T47D (cell line): ENCODE data around the gene KCNJ10.
A peak's percentile ranks its signal among the peaks of the same experiment; 100 is the strongest.

Source experiments
- DNase-seq, 2 experiments: peaks; one replicate each; pipeline versions ENCODE4 v3.0.0 to v3.0.0-alpha.2; 2011 to 2012; ENCODE audit warnings: low read depth in 1 of 2, low spot score in 1 of 2
- JUND ChIP-seq: IDR thresholded peaks from 2 replicates; pipeline ENCODE4 v1.6.1; 2012; ENCODE audit warnings: low read depth
- in situ Hi-C: cut with HindIII; loops from 2 replicates; pipeline ENCODE4 v1.10.0; 2016; ENCODE audit warnings: low sequenced_read_pairs, low pct_unique_long_range_greater_than_20kb

Gene KCNJ10

DNA sequence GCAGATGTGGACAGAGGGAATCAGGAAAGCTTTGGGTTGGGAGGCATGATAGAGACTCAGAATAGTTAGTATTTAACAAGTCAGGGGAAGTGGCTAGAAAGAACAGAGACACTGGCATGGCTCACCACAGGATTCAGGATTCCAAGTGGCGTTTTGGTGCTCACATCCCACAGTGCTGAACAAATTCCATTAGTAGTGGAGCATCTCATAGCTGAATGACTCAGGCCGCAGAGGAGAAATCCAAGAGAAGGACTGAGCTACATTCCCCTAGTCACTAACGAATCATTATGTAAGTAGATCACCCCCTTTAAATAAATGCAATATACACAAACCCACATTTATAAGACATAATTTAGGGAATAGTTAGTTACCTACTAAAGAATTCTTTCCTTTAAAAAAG is 6.3 kb upstream of the KCNJ10 start:
- no peak for DNase-seq
- in situ Hi-C loops = no loop called here
- TF ChIP-seq JUND = no peak

DNA sequence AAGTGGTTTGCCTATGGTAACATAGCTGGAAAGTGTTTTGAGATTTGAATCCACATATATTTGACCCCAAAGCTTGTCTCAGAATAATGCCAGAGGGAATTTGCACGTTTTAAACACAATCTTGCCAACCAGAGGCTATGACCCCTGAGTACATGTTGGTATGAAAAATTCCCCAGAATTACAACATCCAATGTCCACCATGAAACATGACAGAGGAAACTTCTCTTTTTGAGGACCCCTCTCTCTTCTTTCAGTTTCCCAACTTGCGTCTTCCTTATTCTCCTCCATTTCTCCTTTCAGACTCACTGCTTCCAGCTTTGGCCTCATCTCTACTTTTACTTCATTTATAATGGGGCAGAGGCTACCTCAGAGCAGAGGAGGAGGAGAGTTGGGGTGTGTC is 5.9 kb upstream of the KCNJ10 start:
- in situ Hi-C loops = no loop called here
- no peak for TF ChIP-seq JUND
- no peak for DNase-seq

DNA sequence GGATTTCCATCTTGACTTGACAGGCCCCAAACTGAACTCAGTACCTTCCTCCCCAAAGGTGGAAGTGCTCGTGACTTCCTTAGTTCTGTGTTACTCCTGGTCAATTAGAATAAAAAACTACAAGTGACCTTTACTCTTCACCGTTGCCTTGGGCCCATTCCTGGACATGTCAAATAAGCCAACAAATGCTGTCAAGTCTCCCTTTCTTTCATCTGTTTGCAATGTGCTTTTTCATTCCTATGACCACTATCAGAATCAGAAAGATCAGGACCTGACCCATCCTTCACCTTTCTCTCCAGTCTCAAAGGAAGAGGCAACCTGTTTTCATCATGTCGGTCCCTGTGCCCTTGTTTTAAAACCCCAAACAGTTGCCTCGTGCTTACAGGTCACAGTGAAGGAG is 4.9 kb upstream of the KCNJ10 start:
- in situ Hi-C loops = no loop called here
- DNase-seq = no peak
- no peak for TF ChIP-seq JUND

DNA sequence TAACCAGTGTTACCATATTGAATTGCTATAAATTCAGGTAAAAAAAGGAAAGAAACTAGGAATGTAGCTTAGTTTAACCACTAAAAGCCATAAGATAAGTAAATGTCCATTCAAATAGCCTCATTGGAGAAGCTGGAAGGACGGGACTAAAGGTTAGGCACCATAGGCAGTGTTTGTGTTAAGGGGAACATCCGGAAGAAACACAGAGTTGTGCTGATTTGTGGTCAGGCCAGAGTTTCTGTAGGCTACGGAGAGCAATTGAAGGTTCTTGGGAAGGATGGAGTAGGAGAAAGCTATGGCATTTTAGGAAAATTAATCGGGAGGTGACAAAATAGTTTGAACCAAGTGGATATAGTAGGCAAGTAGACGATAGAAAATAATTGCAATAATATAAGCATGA is 1.3 kb upstream of the KCNJ10 start:
- DNase-seq = no peak
- TF ChIP-seq JUND = no peak
- in situ Hi-C loops = no loop called here

DNA sequence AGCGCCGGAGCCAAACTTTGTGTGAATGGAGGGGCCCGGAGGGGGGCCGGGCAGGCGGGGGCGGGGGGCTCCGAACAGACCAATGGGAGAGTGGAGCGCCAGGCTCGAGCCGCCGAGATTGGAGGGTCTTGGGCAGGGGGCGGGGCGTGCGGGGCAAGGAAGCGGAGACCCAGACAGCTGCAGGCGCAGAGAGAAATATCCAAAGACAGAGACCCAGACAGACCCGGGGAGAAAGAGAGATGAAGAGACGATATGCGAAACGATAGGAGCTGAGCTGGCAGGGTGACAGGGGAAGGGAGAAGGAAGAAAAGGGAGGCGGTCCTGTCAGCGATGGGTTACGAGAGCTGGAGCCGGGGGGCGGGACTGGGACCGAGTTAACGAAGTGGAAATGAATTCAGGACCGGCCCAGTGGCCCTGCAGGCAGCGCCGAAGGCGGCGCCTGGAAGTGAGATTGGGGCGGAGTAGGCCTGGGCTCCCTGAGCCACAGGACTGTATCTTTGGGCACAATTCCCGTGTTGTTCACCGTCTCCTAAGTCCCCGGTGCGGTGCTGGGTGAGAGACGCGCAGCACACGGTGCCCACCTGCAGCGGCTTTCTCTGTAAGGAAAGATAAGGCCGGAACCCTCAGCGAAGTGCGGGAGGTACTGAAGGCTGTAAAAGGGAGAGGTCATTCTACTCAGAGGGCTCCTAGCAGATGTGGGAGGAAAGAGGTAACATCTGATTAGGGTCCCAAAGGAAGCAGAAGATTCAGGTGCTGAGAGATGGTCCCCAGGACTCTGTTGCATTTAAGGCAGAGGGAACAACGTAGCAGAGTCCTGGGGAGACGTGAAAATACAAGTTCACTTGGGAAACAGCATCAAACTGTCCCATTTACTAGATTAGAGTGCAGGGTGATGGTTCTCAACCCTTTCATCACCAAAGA is 543 bp upstream of the KCNJ10 start:
- DNase-seq = no peak
- in situ Hi-C loops = no loop called here
- TF ChIP-seq JUND = no peak

- in situ Hi-C loops = no loop called here
- TF ChIP-seq JUND = no peak
- no peak for DNase-seq
These were observed 1.7 kb downstream of the KCNJ10 start for GRCh38 chr1:160068225-160068624.

DNA sequence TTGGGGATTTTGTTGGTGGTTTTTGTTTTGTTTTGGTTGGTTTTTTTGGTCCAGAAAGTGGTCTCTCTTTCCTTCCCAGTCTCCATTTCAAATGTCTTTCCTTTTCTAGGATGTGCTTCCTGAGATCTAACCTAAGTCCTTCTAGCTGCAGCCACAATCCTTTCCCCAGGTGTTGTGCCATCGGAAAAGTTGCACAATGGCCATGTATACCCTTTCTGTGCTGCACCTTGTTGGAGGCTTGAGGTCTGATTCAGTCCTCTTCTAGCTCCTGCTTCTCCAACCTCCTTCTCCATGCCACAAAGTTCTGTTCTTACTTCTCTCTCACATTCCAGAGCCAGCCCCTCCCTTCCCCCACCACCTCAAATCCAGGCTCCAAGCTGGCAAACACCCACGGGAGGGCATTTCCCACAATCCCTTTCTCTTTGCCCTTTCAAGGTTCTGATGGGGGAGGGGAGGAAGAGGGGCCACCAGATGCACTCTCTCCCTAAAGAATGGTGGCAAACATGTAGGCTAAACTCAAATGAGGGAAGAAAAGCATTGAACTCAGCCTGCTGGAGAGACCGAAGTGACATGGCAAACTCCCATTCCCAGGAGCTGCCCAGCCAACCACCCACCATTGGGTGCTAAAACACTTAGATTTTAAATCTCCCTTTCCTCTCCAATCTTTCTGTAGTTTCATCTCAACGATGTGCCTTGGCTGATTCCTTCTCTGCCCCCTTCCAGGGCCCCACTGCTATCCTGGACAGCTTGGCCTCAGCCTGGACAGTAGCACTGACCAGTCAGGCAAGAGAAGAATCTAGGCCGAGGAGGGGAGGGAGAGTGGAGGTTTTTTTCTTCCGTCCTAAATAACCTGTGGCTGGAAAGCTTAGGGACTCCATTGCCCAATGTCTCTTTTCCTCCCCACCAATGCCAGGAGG is 2.9 kb downstream of the KCNJ10 start:
- no peak for TF ChIP-seq JUND
- DNase-seq = no peak

GRCh38 chr1:160064746-160065145 is 5.2 kb downstream of the KCNJ10 start:
- TF ChIP-seq JUND = no peak
- no peak for DNase-seq
- in situ Hi-C loops = no loop called here

More for the DNA sequence above, 2.9 kb downstream of the KCNJ10 start:
- in situ Hi-C loops = no loop called here

DNA sequence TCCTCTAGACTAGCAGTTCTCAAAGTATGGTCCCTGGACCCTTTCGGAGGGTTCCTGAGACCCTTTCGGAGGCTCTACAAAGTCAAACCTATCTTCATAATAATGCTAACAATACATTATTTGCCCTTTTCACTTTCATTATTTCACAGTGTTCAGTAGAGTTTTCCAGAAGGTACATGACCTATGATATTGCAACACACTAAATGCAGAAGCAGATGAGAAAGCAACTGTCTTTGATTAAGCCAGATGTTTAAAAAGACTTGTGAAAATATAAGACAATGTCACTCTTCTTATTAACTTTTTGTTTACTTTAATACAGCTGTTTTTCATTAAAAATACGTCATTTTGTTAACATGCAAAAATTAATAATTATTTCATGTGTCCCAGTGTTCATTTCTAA is 5.8 kb downstream of the KCNJ10 start:
- TF ChIP-seq JUND = no peak
- in situ Hi-C loops = no loop called here
- no peak for DNase-seq

DNA sequence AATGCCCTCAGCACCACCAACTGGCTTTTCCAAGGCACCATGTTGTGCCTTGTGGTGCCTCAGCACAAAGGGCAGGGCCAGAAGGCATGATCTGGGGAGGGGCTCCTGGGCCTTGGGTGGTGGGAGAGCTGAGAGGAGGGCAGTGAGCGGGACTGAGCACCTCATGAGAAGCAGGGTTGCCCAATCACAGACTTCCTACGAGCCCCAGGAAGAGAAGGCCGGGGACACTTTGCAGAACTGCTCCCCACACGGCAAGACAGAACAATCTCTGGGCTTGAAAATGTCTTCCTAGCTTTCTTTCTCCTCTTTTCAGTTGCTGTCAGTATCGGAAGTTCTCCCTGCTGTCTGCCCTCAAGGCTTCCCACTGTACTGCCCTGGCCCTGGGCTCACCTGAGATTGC is 6.8 kb downstream of the KCNJ10 start:
- in situ Hi-C loops = no loop called here
- no peak for TF ChIP-seq JUND
- no peak for DNase-seq

GRCh38 chr1:160062230-160062532 is 7.8 kb downstream of the KCNJ10 start:
- no peak for TF ChIP-seq JUND
- DNase-seq = no peak
- in situ Hi-C loops = no loop called here

DNA sequence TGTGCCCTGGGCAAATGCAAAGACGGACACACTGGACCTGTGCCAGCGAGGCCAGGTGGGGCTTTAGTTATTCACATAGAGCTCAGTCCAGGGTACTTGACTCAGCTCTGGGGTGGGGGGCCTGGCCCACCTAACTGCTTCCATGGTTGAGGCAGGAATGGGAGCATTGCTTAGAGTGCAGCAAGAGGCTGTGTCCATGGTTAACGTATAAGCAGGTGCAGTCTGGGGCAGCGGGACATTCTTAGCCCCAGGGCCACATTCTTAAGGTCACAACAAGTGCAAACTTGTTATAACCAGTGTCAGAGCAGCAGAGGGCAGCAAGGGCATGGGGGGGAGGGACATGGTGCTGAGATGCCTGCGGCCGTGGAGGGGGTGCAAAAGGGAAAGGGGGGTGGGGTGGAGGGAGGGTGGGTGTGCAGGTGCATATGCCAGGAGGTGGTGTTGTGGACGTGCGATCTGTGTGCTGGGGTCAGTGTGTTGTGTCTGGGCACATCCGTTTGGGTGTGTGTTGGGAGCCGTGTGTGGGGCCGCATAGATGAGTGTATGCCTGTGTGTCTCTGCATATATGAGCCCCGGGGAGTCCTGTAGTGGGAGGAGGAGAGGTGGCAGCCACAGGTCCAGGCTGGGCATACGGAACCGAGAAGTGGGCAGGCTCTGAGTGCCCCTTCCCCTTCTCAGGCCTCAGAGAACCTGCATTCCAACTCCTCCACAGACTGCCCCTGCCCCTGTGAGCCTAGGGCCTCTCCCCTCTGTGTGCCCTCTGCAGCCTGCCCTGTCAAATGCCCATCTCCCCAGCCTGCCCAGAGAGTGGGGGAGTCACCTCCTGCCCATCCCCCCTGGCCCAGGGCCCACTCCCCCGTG is 8.4 kb downstream of the KCNJ10 start:
- in situ Hi-C loops = no loop called here
- peak; percentile 68 to 77 for DNase-seq
- TF ChIP-seq JUND = no peak
